SK-N-MC (cell line): ENCODE results near the gene ME3.

ENCODE experiments used
- EZH2 ChIP-seq: fragments of 200-600 bp; sonication (generic); IDR thresholded peaks from one replicate; pipeline ENCODE4 v1.6.1; 2017; ENCODE audit warnings: antibody characterized with exemption
- FOXP2 ChIP-seq: optimal IDR thresholded peaks from 2 replicates; pipeline ENCODE3; 2011; ENCODE audit warnings: mild to moderate bottlenecking, moderate library complexity; ENCODE audit not compliant: insufficient read depth; ENCODE audit errors: extremely low read length, control extremely low read depth
- POLR2AphosphoS5 ChIP-seq: IDR thresholded peaks from 2 replicates; pipeline ENCODE4 v1.6.1; 2012; ENCODE audit warnings: mild to moderate bottlenecking, low read depth, low read length, borderline replicate concordance

DNA sequence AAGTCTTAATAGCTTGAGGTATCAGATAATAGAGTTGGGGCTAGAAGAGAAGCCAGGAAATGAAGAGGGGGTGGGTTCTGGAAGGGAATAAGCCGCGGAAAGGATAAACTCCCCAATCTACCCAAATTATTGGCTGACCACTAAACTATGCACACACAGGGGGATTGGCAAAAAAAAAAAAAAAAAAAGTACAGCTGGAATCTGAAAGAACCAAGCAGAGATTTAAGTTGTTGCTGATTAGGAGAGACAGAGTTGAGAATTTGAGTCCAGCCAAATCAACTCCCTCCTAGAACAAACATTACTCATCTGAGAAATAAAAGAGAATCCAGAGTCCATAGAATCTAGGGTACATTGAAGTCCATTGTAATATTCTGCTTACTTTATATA, 162.8 kb downstream of the ME3 start:
- TF ChIP-seq EZH2 (no peak), POLR2AphosphoS5 (no peak), FOXP2 (no peak)
